ENCODE data around the gene ROM1. TPM values are rescaled to one million over a fixed set of nuclear protein-coding genes. Genes with fewer than 3 reads are reported as not detected.

Gene ROM1
- total and polyA plus RNA-seq, 5 donors, result 6.1 to 7.9 (median 6.8) TPM

- DNase-seq, result no peak
- no peaks in the 10 kb centered on the region for H3K9me3 ChIP-seq (ENCODE audit: control insufficient read depth, low read length)
- peak overlapping the region; percentile 92 for H3K27ac ChIP-seq (ENCODE audit: low read length)
- no peaks in the 10 kb centered on the region for H3K27me3 ChIP-seq (ENCODE audit: control insufficient read depth, insufficient read depth)
- H3K4me3 ChIP-seq (ENCODE audit: low read length), result no peak overlapping the region
- no peak for ATAC-seq
- peaks cover 3% of the 10 kb centered on the region for H3K4me1 ChIP-seq (ENCODE audit: control insufficient read depth, insufficient read depth, low read length)
- 76% methylated on average over 7 of the region's 7 CpGs for WGBS
- intact Hi-C loops (cut with DNase I), result no loop called here
Observed at GRCh38 chr11:62622476-62623089, 9.5 kb downstream of the ROM1 start.

GRCh38 chr11:62627713-62628112, 14.7 kb downstream of the ROM1 start:
- Histone ChIP-seq H3K4me1 (ENCODE audit: control insufficient read depth, insufficient read depth, low read length) (no peaks in the 10 kb centered on the region), H3K4me3 (ENCODE audit: low read length) (no peak overlapping the region), H3K27ac (ENCODE audit: low read length) (no peak overlapping the region), H3K27me3 (ENCODE audit: control insufficient read depth, insufficient read depth) (no peaks in the 10 kb centered on the region), H3K9me3 (ENCODE audit: control insufficient read depth, low read length) (no peaks in the 10 kb centered on the region)
- 87% methylated on average over 3 of the region's 3 CpGs for WGBS
- no peak for ATAC-seq
- no peak for DNase-seq
- intact Hi-C loops (cut with DNase I), result no loop called here

- 83% methylated on average over 6 of the region's 6 CpGs for WGBS
- intact Hi-C loops (cut with DNase I), result no loop called here
- ATAC-seq, result no peak
- Histone ChIP-seq H3K27ac (ENCODE audit: low read length) (no peak overlapping the region), H3K27me3 (ENCODE audit: control insufficient read depth, insufficient read depth) (no peaks in the 10 kb centered on the region), H3K4me1 (ENCODE audit: control insufficient read depth, insufficient read depth, low read length) (no peaks in the 10 kb centered on the region), H3K9me3 (ENCODE audit: control insufficient read depth, low read length) (no peaks in the 10 kb centered on the region), H3K4me3 (ENCODE audit: low read length) (no peak overlapping the region)
- DNase-seq, result no peak
Observed at GRCh38 chr11:62632492-62632891, 19.4 kb downstream of the ROM1 start.

- H3K4me1 ChIP-seq (ENCODE audit: control insufficient read depth, insufficient read depth, low read length), result peaks cover 3% of the 10 kb centered on the region
- intact Hi-C loops (cut with DNase I), result no loop called here
- H3K4me3 ChIP-seq (ENCODE audit: low read length), result no peak overlapping the region
- DNase-seq (no peak), ATAC-seq (no peak)
- H3K27me3 ChIP-seq (ENCODE audit: control insufficient read depth, insufficient read depth), result no peaks in the 10 kb centered on the region
- WGBS, result 82% methylated on average over 8 of the region's 8 CpGs
- no peak overlapping the region for H3K27ac ChIP-seq (ENCODE audit: low read length)
- no peaks in the 10 kb centered on the region for H3K9me3 ChIP-seq (ENCODE audit: control insufficient read depth, low read length)
Observed at GRCh38 chr11:62644220-62644619, 31.2 kb downstream of the ROM1 start.

GRCh38 chr11:62645671-62645945, 32.6 kb downstream of the ROM1 start:
- intact Hi-C loops (cut with DNase I), result no loop called here
- H3K9me3 ChIP-seq (ENCODE audit: control insufficient read depth, low read length), result no peaks in the 10 kb centered on the region
- peak overlapping the region; percentile 87 for H3K27ac ChIP-seq (ENCODE audit: low read length)
- peaks cover 3% of the 10 kb centered on the region for H3K4me1 ChIP-seq (ENCODE audit: control insufficient read depth, insufficient read depth, low read length)
- H3K27me3 ChIP-seq (ENCODE audit: control insufficient read depth, insufficient read depth), result no peaks in the 10 kb centered on the region
- 14% methylated on average over 11 of the region's 11 CpGs for WGBS
- DNase-seq, result no peak
- H3K4me3 ChIP-seq (ENCODE audit: low read length), result peak overlapping the region; percentile 93
- no peak for ATAC-seq

- ATAC-seq, result peak; percentile 98
- Histone ChIP-seq H3K4me1 (ENCODE audit: control insufficient read depth, insufficient read depth, low read length) (peaks cover 3% of the 10 kb centered on the region), H3K27ac (ENCODE audit: low read length) (peak within 1 kb of the TSS; percentile 87), H3K27me3 (ENCODE audit: control insufficient read depth, insufficient read depth) (no peaks in the 10 kb centered on the region), H3K9me3 (ENCODE audit: control insufficient read depth, low read length) (no peaks in the 10 kb centered on the region), H3K4me3 (ENCODE audit: low read length) (peak within 1 kb of the TSS; percentile 93)
- intact Hi-C loops (cut with DNase I), result no loop called here
- under 1% methylated on average over 73 of the region's 73 CpGs for WGBS
- peak; percentile 99 to 100 (median 100) for DNase-seq
Observed at GRCh38 chr11:62645946-62646824, 33.1 kb downstream of the ROM1 start, which contains the start of gene GANAB. TSS of gene GANAB (minus strand) at chr11:62646613. CDS start at chr11:62646599, 14 bp downstream.

GRCh38 chr11:62646825-62647608, 34.0 kb downstream of the ROM1 start:
- Histone ChIP-seq H3K27me3 (ENCODE audit: control insufficient read depth, insufficient read depth) (no peaks in the 10 kb centered on the region), H3K4me1 (ENCODE audit: control insufficient read depth, insufficient read depth, low read length) (peaks cover 3% of the 10 kb centered on the region), H3K9me3 (ENCODE audit: control insufficient read depth, low read length) (no peaks in the 10 kb centered on the region), H3K27ac (ENCODE audit: low read length) (no peak overlapping the region), H3K4me3 (ENCODE audit: low read length) (no peak overlapping the region)
- ATAC-seq, result peak; percentile 1 to 2
- intact Hi-C loops (cut with DNase I), result no loop called here
- DNase-seq, result peak in 2 of 3 donors; percentile 63 to 69
- WGBS, result 61% methylated on average over 32 of the region's 32 CpGs

- H3K27me3 ChIP-seq (ENCODE audit: control insufficient read depth, insufficient read depth), result no peaks in the 10 kb centered on the region
- H3K4me3 ChIP-seq (ENCODE audit: low read length), result no peak overlapping the region
- no peak overlapping the region for H3K27ac ChIP-seq (ENCODE audit: low read length)
- H3K9me3 ChIP-seq (ENCODE audit: control insufficient read depth, low read length), result no peaks in the 10 kb centered on the region
- intact Hi-C loops (cut with DNase I), result no loop called here
- H3K4me1 ChIP-seq (ENCODE audit: control insufficient read depth, insufficient read depth, low read length), result peaks cover 3% of the 10 kb centered on the region
- DNase-seq, result no peak
- WGBS, result 80% methylated on average over 6 of the region's 6 CpGs
- no peak for ATAC-seq
Observed at GRCh38 chr11:62647609-62648005, 34.5 kb downstream of the ROM1 start.

- Histone ChIP-seq H3K4me3 (ENCODE audit: low read length) (no peak overlapping the region), H3K27ac (ENCODE audit: low read length) (no peak overlapping the region), H3K9me3 (ENCODE audit: control insufficient read depth, low read length) (no peaks in the 10 kb centered on the region), H3K27me3 (ENCODE audit: control insufficient read depth, insufficient read depth) (no peaks in the 10 kb centered on the region), H3K4me1 (ENCODE audit: control insufficient read depth, insufficient read depth, low read length) (peaks cover 3% of the 10 kb centered on the region)
- intact Hi-C loops (cut with DNase I), result no loop called here
- ATAC-seq (no peak), DNase-seq (peak in 1 of 3 donors; percentile 58)
- 88% methylated on average over 24 of the region's 24 CpGs for WGBS
Observed at GRCh38 chr11:62648185-62648966, 35.3 kb downstream of the ROM1 start.

GRCh38 chr11:62648967-62649364, 35.9 kb downstream of the ROM1 start:
- Histone ChIP-seq H3K27me3 (ENCODE audit: control insufficient read depth, insufficient read depth) (no peaks in the 10 kb centered on the region), H3K4me1 (ENCODE audit: control insufficient read depth, insufficient read depth, low read length) (peaks cover 3% of the 10 kb centered on the region), H3K9me3 (ENCODE audit: control insufficient read depth, low read length) (no peaks in the 10 kb centered on the region), H3K27ac (ENCODE audit: low read length) (no peak overlapping the region), H3K4me3 (ENCODE audit: low read length) (no peak overlapping the region)
- DNase-seq (peak in 1 of 3 donors; percentile 61), ATAC-seq (no peak)
- intact Hi-C loops (cut with DNase I), result no loop called here
- WGBS, result 85% methylated on average over 11 of the region's 11 CpGs

Measured in right cardiac atrium (tissue), 5 donors.